B cell (primary cell): ENCODE measurements around the gene SH3RF3.

Experiments
- CTCF ChIP-seq: fragments of 200-600 bp; IDR thresholded peaks from one replicate; pipeline ENCODE4 v1.8.0; 2022; ENCODE audit warnings: antibody characterized with exemption, mild to moderate bottlenecking
- EZH2 ChIP-seq: IDR thresholded peaks from 2 replicates; pipeline ENCODE4 v1.6.1; 2012; ENCODE audit warnings: borderline replicate concordance, low read depth, mild to moderate bottlenecking, moderate library complexity, low read length; ENCODE audit not compliant: insufficient read depth, poor library complexity, severe bottlenecking

DNA sequence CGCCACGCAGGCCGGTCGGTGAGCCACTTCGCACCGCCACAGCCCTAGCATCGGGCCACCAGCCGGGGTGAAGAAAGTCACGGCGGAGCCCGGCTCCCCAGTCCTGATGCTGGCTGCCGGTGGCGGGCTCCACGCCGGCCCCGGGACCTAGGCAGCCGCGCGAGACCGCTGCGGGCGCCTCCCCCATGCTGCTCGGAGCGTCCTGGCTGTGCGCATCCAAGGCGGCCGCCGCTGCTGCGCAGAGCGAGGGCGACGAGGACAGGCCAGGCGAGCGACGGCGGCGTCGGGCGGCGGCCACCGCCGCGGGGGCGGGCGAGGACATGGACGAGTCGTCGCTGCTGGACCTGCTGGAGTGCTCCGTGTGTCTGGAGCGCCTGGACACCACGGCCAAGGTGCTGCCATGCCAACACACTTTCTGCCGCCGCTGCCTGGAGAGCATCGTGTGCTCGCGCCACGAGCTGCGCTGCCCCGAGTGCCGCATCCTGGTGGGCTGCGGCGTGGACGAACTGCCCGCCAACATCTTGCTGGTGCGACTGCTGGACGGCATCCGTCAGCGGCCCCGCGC lies 433 bp downstream of the SH3RF3 start:
- no peak for TF ChIP-seq CTCF
- TF ChIP-seq EZH2: no peak
